ENCODE data around the gene KCNJ5.
A peak's percentile ranks its signal among the peaks of the same experiment; 100 is the strongest.

Gene KCNJ5

DNA sequence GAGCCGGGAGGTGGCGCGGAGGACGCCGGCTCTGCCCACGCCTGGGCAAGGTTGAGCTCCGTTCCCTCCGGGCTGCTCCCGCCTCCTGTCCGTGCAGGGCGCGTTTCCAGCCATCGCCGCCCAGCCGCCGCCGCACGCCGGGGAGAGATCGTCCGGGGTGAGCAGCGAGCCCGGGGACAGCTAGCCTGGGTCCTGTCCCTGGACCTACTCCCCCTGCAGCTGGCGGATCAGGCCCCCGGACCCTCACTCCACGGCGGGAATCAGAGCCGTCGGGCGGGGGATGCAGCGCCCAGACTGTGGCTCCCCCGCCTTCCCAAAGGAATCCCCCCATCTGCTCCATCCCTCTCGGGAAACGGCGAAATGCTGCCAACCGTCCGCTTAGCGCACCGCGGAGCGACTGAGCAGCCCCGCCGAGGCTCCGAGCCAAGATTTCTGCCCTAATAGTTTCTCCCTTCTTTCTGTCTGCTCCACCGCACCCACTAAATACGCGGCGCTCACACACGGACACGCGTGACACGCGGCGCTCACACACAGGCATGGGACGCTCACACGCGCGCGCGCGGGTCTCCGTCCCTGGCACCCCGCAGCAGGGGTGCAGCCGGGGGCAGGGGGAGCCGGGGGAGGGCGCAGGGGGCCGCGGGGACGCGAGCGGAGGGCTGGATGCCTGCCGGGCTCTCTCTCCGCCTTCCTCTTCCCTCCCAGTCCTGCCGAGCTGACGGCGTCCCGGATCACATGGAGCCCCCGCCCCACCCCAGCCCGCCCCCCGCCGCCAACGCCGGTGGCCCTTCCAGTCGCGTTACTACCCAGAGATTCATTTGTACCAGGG lies at the start of gene KCNJ5:
KCNJ5 (plus strand) TSS at position 814 of the 826 bp plus-strand sequence. CDS start 19,918 bp downstream, outside the sequence.
- TF ChIP-seq, protein P1, sequence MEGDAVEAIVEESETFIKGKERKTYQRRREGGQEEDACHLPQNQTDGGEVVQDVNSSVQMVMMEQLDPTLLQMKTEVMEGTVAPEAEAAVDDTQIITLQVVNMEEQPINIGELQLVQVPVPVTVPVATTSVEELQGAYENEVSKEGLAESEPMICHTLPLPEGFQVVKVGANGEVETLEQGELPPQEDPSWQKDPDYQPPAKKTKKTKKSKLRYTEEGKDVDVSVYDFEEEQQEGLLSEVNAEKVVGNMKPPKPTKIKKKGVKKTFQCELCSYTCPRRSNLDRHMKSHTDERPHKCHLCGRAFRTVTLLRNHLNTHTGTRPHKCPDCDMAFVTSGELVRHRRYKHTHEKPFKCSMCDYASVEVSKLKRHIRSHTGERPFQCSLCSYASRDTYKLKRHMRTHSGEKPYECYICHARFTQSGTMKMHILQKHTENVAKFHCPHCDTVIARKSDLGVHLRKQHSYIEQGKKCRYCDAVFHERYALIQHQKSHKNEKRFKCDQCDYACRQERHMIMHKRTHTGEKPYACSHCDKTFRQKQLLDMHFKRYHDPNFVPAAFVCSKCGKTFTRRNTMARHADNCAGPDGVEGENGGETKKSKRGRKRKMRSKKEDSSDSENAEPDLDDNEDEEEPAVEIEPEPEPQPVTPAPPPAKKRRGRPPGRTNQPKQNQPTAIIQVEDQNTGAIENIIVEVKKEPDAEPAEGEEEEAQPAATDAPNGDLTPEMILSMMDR (conservative IDR thresholded peaks at IDR 0.05; ENCODE audit: low read depth, low read length): no peak
- no peak for DNase-seq (ENCODE audit: low read depth)
- peak within 1 kb of the TSS; percentile 51 for H3K4me3 ChIP-seq (ENCODE audit: low read length)

DNA sequence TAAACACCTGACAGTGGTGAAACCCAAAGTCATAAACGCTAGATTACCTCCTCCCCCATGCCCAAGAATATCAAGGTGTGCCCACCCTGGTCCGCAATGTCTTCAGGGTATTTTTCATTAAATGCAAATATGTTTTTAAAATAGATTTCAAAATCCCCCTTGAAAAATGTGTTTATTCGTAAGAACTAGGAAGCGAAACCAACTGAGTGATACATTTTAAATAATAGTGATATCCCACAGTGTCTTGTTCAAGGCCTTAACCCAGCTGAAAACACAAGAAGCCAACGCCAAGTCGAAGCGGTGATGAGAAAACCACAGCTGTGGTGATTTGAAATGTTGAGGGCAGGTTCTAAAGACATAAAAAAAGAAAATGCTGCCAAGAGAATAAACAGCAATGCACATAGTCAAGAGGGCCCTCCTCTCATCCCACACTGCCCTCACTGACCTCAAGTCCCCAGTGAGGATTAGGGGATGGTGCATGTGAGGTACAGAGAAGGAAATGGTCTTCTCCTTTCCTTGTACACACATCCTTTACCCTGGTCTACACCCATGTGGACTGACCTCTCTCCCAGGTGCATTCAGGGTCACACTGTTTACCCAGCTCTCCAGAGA lies 49.6 kb upstream of the KCNJ5 start:
- TF ChIP-seq, protein P1 (conservative IDR thresholded peaks at IDR 0.05; ENCODE audit: low read depth, low read length): no peak
- no peak for DNase-seq (ENCODE audit: low read depth)
- H3K4me3 ChIP-seq (ENCODE audit: low read length): no peak overlapping the region

DNA sequence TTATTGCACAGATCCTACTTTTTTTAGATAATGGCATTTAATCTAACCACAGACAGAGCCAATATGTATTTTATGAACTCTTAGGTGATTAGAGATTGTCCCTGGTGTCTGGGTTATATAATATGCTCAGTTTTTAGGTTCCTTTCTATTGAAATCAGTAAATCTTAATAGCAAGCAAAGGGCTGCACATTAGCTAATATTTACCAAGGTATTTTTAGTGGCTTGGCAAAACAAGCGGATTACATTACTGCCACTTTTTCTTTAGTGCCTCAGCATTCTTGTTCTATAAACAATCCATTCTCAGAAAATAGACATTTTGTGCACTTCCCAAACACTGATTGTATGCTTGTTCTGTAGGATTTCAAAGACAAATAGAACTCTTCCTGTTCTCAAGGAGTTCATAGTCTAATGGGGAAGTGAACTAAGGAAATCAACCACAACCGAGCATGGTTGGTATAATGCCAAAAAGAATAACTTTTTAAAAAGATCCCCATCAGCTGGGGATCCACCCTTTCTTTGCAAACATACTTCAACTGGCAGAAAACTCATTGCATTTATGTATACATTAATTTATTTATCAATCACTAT lies 47.9 kb upstream of the KCNJ5 start:
- DNase-seq (ENCODE audit: low read depth): no peak
- H3K4me3 ChIP-seq (ENCODE audit: low read length): no peak overlapping the region
- TF ChIP-seq, protein P1 (conservative IDR thresholded peaks at IDR 0.05; ENCODE audit: low read depth, low read length): no peak

DNA sequence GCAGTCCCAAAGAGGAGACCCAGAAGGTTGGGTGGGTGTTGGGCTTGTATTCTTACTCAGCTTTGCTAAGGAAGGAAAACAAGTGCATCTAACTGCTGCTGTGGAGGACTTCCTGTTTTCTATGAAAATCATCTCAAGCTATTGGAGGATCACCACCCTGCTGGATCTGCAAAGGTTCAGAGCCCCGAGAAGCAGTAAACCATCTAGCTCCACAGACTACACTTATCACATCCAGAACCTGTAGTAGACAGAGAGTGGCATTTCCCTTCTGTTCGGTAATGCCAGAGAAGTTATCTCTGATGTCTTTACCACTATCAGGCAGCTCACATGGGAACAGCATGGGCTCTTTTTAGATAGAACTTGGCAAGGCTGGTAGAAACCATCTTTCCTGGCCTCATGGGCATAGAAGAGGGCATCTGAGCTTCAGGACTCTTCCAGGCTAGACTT lies 45.8 kb upstream of the KCNJ5 start:
- TF ChIP-seq, protein P1 (conservative IDR thresholded peaks at IDR 0.05; ENCODE audit: low read depth, low read length): no peak
- no peak overlapping the region for H3K4me3 ChIP-seq (ENCODE audit: low read length)
- no peak for DNase-seq (ENCODE audit: low read depth)

DNA sequence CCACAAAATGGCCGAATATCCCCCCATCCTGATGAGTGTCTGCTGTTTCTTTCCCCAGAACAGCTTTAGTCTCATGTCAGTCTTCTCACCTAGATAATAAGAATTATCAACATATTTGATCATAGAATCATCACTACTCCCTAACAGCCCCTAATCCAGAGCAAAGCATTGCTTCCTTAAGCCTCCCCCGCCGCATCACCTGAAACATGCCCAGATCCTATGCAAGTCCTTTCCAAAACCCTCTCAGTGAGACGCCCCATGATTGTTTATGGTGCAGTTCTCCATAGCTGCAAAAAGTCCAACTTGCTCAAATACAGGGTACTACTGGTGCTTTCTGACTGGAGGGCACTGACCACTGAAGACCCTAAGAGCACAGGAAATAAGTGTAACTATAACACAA lies 44.2 kb upstream of the KCNJ5 start:
- no peak overlapping the region for H3K4me3 ChIP-seq (ENCODE audit: low read length)
- no peak for DNase-seq (ENCODE audit: low read depth)
- TF ChIP-seq, protein P1 (conservative IDR thresholded peaks at IDR 0.05; ENCODE audit: low read depth, low read length): no peak

DNA sequence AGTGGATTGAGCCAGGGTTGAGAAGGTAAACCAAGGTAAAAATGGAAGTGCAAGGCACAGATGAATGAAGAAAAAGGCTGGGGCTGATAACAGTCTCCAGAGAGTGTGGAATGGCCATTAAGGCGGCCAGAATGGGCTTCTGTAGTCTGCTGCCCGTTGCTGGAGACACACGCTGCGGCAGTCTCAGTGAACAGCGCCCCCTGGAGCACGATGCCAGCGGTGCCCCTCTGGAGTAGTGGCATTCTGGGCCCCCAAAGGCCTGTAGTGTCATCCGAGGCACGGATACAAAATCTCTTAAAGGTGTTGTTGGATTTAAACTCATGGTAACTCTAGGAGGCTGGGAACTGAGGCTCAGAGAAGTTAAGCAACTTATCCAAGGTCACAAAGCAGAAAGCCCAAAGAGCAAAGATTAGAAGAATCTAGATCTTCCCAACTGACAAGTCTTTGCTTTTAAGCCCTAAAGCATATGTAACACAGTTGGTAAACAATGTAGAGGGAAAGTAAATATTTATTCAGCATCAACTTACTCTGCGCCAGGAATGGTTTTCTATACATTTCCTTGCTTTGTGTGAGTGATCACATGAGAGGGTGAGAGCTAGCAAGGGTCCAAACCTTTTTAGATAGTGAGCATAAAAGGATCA lies 42.2 kb upstream of the KCNJ5 start:
- TF ChIP-seq, protein P1 (conservative IDR thresholded peaks at IDR 0.05; ENCODE audit: low read depth, low read length): peak; percentile 86
- no peak overlapping the region for H3K4me3 ChIP-seq (ENCODE audit: low read length)
- no peak for DNase-seq (ENCODE audit: low read depth)
